SK-N-SH (cell line): ENCODE data around the gene IFITM1. TPM values are rescaled to one million over a fixed set of nuclear protein-coding genes. Genes with fewer than 3 reads are reported as not detected.
"Not testable (repeated sequence)": the region's sequence is repeated elsewhere in the genome, so short reads cannot be mapped to it uniquely, and the experiment has no call there.

ENCODE experiments used
- CTCF ChIA-PET: fragments of 300-600, 350-600 bp; formaldehyde crosslinking; extraction: SDS; loops from one replicate; lab custom pipeline; 2021; lab: Yijun Ruan, JAX
- POLR2A ChIA-PET: fragments of 350-600 bp; sonication (Branson Sonifier 250); formaldehyde crosslinking; extraction: SDS; loops from one replicate; lab custom pipeline; 2020; ENCODE audit warnings: antibody characterized with exemption, inconsistent platforms; lab: Yijun Ruan, JAX
- DNase-seq: peaks from one replicate; pipeline ENCODE4 v3.0.0; 2012
- H2AFZ ChIP-seq: fragments of 200-600 bp; sonication (generic); 2 replicates; pipeline ENCODE4 v1.8.1; 2016; ENCODE audit warnings: antibody characterized with exemption, mild to moderate bottlenecking, low read depth
- H3F3A ChIP-seq: fragments of 200-600 bp; sonication (generic); replicated peaks from 2 replicates; pipeline ENCODE3; 2016; ENCODE audit warnings: antibody characterized with exemption, mild to moderate bottlenecking; ENCODE audit not compliant: insufficient read depth
- H3K27ac ChIP-seq, 2 experiments: fragments of 200-500 bp in 1 of 2; fragments of 200-600 bp in 1 of 2; sonication (Bioruptor generic) in 1 of 2; sonication (generic), shearing (Covaris generic) in 1 of 2; 2 replicates each; pipeline versions ENCODE4 v1.5.1 to v1.6.1; 2014 to 2016; ENCODE audit warnings: low read depth in 2 of 2, inconsistent platforms in 1 of 2, low read length in 1 of 2, mild to moderate bottlenecking in 1 of 2, mixed read lengths in 1 of 2
- H3K27me3 ChIP-seq: fragments of 200-600 bp; sonication (generic), shearing (Covaris generic); 2 replicates; pipeline ENCODE4 v1.6.1; 2016; ENCODE audit warnings: mixed run types; ENCODE audit not compliant: insufficient read depth
- H3K36me3 ChIP-seq, 2 experiments: fragments of 200-500 bp in 1 of 2; fragments of 200-600 bp in 1 of 2; sonication (Bioruptor generic) in 1 of 2; sonication (generic) in 1 of 2; replicated peaks in 1 of 2; 2 replicates each; pipeline versions ENCODE3 to v1.5.1; 2014 to 2016; ENCODE audit warnings: low read length in 1 of 2, mild to moderate bottlenecking in 1 of 2; ENCODE audit not compliant: insufficient read depth in 2 of 2, control insufficient read depth in 1 of 2
- H3K4me1 ChIP-seq, 2 experiments: fragments of 200-500 bp in 1 of 2; fragments of 200-600 bp in 1 of 2; sonication (Bioruptor generic) in 1 of 2; sonication (generic), shearing (Covaris generic) in 1 of 2; 2 replicates each; pipeline versions ENCODE4 v1.5.1 to v1.6.1; 2014 to 2016; ENCODE audit warnings: low read depth in 1 of 2, low read length in 1 of 2, mixed run types in 1 of 2; ENCODE audit not compliant: insufficient read depth in 2 of 2, control insufficient read depth in 1 of 2
- H3K4me2 ChIP-seq: fragments of 200-600 bp; sonication (generic), shearing (Covaris generic); 2 replicates; pipeline ENCODE4 v1.6.1; 2017; ENCODE audit warnings: mixed run types
- H3K4me3 ChIP-seq, 2 experiments: fragments of 200-500 bp in 1 of 2; fragments of 200-600 bp in 1 of 2; sonication (Bioruptor generic) in 1 of 2; sonication (generic), shearing (Covaris generic) in 1 of 2; 2 replicates each; pipeline versions ENCODE4 v1.5.1 to v1.8.1; 2014 to 2016; ENCODE audit warnings: low read depth in 2 of 2, inconsistent platforms in 1 of 2, low read length in 1 of 2, mild to moderate bottlenecking in 1 of 2, mixed read lengths in 1 of 2, moderate library complexity in 1 of 2
- H3K79me2 ChIP-seq: fragments of 200-600 bp; sonication (generic); 2 replicates; pipeline ENCODE4 v1.8.1; 2017; ENCODE audit warnings: mild to moderate bottlenecking; ENCODE audit not compliant: insufficient read depth
- H3K9ac ChIP-seq: fragments of 200-600 bp; sonication (generic); 2 replicates; pipeline ENCODE4 v1.6.1; 2017; ENCODE audit warnings: mixed run types
- H3K9me2 ChIP-seq: fragments of 200-600 bp; sonication (generic); 2 replicates; pipeline ENCODE4 v1.6.1; 2017; ENCODE audit warnings: mixed run types
- H3K9me3 ChIP-seq: fragments of 200-600 bp; sonication (generic); 2 replicates; pipeline ENCODE4 v1.6.1; 2017; ENCODE audit warnings: mixed run types, mild to moderate bottlenecking, moderate library complexity
- H4K20me1 ChIP-seq: fragments of 200-600 bp; sonication (generic); 2 replicates; pipeline ENCODE4 v1.6.1; 2017; ENCODE audit warnings: mild to moderate bottlenecking, mixed run types; ENCODE audit not compliant: insufficient read depth
- MAX ChIP-seq: IDR thresholded peaks from 2 replicates; pipeline ENCODE4 v1.4.0; 2012; ENCODE audit warnings: low read depth
- MXI1 ChIP-seq: IDR thresholded peaks from 2 replicates; pipeline ENCODE4 v1.6.1; 2012; ENCODE audit warnings: mild to moderate bottlenecking, low read depth, low read length, improper control_type of control experiment
- NFIC ChIP-seq: IDR thresholded peaks from 2 replicates; pipeline ENCODE4 v1.4.0; 2012; ENCODE audit warnings: borderline replicate concordance
- RFX5 ChIP-seq: IDR thresholded peaks from 2 replicates; pipeline ENCODE4 v1.6.1; 2012; ENCODE audit warnings: mild to moderate bottlenecking, improper control_type of control experiment, low read length
- SIN3A ChIP-seq: IDR thresholded peaks from 2 replicates; pipeline ENCODE4 v1.6.1; 2012; ENCODE audit warnings: low read depth, mild to moderate bottlenecking, low read length, moderate library complexity, borderline replicate concordance
- TEAD4 ChIP-seq: IDR thresholded peaks from 2 replicates; pipeline ENCODE4 v1.4.0; 2012; ENCODE audit warnings: mild to moderate bottlenecking, borderline replicate concordance; ENCODE audit not compliant: insufficient read depth
- WGBS: methylation state at CpG from one replicate; pipeline ENCODE4 v1.1.6; 2017; ENCODE audit warnings: low lambda C conversion rate; 5-methylcytosine and 5-hydroxymethylcytosine counted together
- polyA plus RNA-seq, 3 experiments: library from polyadenylated mRNA; depleted of rRNA; stranded (reverse); fragments of >200 nt; gene quantifications; 2 replicates each; pipeline ENCODE4 v1.2.3, GENCODE V29; 2012

Gene IFITM1
- polyA plus RNA-seq, 1 of the 3 experiments (the other 2 are of a cell fraction), result 19.4 TPM

DNA sequence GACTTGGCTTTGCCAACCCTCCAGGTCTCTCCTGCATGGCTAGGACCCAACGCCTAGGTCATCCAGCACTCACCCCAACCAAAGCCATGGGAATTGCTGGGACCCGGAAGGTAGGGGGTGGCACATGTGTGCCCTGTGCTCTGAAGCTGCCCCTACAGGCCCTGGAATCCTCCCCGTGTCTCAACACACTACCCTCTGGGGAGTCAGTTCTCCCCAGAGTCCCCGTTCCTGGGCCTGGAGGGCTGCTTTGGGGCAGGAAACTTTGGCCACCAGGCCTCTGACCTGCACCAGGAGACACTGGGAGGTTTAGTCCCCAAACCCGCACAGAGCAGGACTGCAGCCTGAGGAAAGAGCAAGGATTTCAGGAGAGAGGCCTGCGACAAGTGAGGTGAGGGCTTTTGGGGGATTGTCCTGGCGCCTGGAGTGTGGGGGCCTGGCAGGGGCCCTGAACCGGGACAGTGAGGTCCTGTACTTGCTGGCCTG is 495 bp upstream of the IFITM1 start:
- Histone ChIP-seq H3K79me2 (peaks cover 11% of the 10 kb centered on the region; the same call in 1 of the 2 replicates), H3F3A (peaks cover 13% of the 10 kb centered on the region), H3K4me2 (no peak overlapping the region), H3K4me1 (peaks cover 2 to 15% of the 10 kb centered on the region in 2 experiments; a peak in 2 of 4 replicates), H3K9me3 (no peaks in the 10 kb centered on the region), H3K4me3 (no peak overlapping the region), H3K27me3 (no peaks in the 10 kb centered on the region), H3K9me2 (no peaks in the 10 kb centered on the region), H3K27ac (no peak overlapping the region), H4K20me1 (no peaks in the 10 kb centered on the region), H3K36me3 (peaks cover 0 to 3% of the 10 kb centered on the region in 2 experiments), H2AFZ (no peak overlapping the region), H3K9ac (no peak overlapping the region)
- 91% methylated on average over 5 of the region's 8 CpGs for WGBS
- no peak for TF ChIP-seq RFX5
- no peak for TF ChIP-seq SIN3A
- no peak for TF ChIP-seq TEAD4
- TF ChIP-seq NFIC, result no peak
- CTCF ChIA-PET, result interaction anchor here (1.1 kb wide), 1 partner anchor 10 kb away, joined by 4 read pairs; no protein-coding TSS in a partner anchor
- POLR2A ChIA-PET, result no interaction called here
- DNase-seq, result no peak

- H3K4me2 ChIP-seq, H3K4me3 ChIP-seq, H3K9me3 ChIP-seq, DNase-seq, H3K27ac ChIP-seq, H3K9me2 ChIP-seq, H4K20me1 ChIP-seq, H3K27me3 ChIP-seq, H3K9ac ChIP-seq, CTCF ChIA-PET, H3F3A ChIP-seq, H3K36me3 ChIP-seq, POLR2A ChIA-PET, H2AFZ ChIP-seq, H3K79me2 ChIP-seq: not testable (repeated sequence)
- WGBS, result 56% methylated on average over 2 of the region's 6 CpGs
- peaks cover 4 to 12% of the 10 kb centered on the region in 2 experiments; a peak in 2 of 4 replicates for H3K4me1 ChIP-seq
These were observed 675 bp downstream of the IFITM1 start for GRCh38 chr11:314554-314875.

DNA sequence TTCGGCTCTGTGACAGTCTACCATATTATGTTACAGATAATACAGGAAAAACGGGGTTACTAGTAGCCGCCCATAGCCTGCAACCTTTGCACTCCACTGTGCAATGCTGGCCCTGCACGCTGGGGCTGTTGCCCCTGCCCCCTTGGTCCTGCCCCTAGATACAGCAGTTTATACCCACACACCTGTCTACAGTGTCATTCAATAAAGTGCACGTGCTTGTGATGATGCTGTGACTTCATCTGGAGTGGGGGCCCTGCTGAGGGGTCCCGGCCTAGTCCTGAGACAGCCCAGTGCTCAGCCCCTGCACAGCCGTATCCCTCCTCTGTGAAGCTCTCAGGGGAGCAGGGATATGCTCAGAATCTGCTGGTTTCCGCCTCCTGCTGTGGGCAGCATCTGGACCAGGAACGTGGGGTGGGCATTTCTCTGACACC is 1.2 kb downstream of the IFITM1 start:
- Histone ChIP-seq H3K79me2 (peaks cover 6% of the 10 kb centered on the region; the same call in 1 of the 2 replicates), H3K4me1 (peaks cover 4 to 9% of the 10 kb centered on the region in 2 experiments; a peak in 2 of 4 replicates), H3K27ac (no peak overlapping the region), H3K4me2 (no peak overlapping the region), H3K9me3 (no peaks in the 10 kb centered on the region), H3K36me3 (no peaks in the 10 kb centered on the region), H3K9me2 (no peaks in the 10 kb centered on the region), H3K4me3 (no peak overlapping the region), H3F3A (peaks cover 4% of the 10 kb centered on the region), H2AFZ (no peak overlapping the region), H3K27me3 (no peaks in the 10 kb centered on the region), H3K9ac (no peak overlapping the region), H4K20me1 (no peaks in the 10 kb centered on the region)
- TF ChIP-seq MAX, result no peak
- TF ChIP-seq MXI1, result no peak
- ChIA-PET POLR2A (no interaction called here), CTCF (interaction anchor here (0.6 to 0.9 kb wide), 2 partner anchors 49 to 163 kb away, joined by 3 to 4 read pairs; no protein-coding TSS in a partner anchor)
- DNase-seq, result no peak
- 89% methylated on average over 7 of the region's 9 CpGs for WGBS
